SK-N-SH treated with all-trans-retinoic acid at 6 μM for 48 hours (cell line): ENCODE results near the gene UPK1B.

Source experiments
- POU6F1 ChIP-seq: fragments of 250-450 bp; sonication (Bioruptor Pico); IDR thresholded peaks from 2 replicates; pipeline ENCODE4 v1.8.0; 2021; ENCODE audit warnings: low read depth, mild to moderate bottlenecking, moderate library complexity, borderline replicate concordance
- ZFP3 ChIP-seq: fragments of 250-450 bp; sonication (Bioruptor Pico); IDR thresholded peaks from 2 replicates; pipeline ENCODE4 v1.5.0; 2020; ENCODE audit warnings: mild to moderate bottlenecking, moderate library complexity
- ZFP30 ChIP-seq: fragments of 450-650 bp; formaldehyde crosslinking; IDR thresholded peaks from 2 replicates; pipeline ENCODE4 v1.5.0; 2022; ENCODE audit warnings: mild to moderate bottlenecking, moderate library complexity
- ZNF565 ChIP-seq: fragments of 450-650 bp; formaldehyde crosslinking; conservative IDR thresholded peaks from 2 replicates; pipeline ENCODE4 v1.5.0; 2020; ENCODE audit warnings: low read depth, mild to moderate bottlenecking, moderate library complexity

- no peak for TF ChIP-seq ZFP30 (CRISPR knock-in tag)
- no peak for TF ChIP-seq POU6F1 (CRISPR knock-in tag)
- no peak for TF ChIP-seq ZFP3 (CRISPR knock-in tag)
- TF ChIP-seq ZNF565 (CRISPR knock-in tag) = no peak
These were observed 47.5 kb upstream of the UPK1B start for GRCh38 chr3:119125742-119126504.
